ENCODE results near the gene PIEZO2. TPM values are rescaled to one million over a fixed set of nuclear protein-coding genes. Genes with fewer than 3 reads are reported as not detected.

The PIEZO2 gene
- polyA plus RNA-seq, 1 donor from 2014 or later: 0.30 TPM

DNA sequence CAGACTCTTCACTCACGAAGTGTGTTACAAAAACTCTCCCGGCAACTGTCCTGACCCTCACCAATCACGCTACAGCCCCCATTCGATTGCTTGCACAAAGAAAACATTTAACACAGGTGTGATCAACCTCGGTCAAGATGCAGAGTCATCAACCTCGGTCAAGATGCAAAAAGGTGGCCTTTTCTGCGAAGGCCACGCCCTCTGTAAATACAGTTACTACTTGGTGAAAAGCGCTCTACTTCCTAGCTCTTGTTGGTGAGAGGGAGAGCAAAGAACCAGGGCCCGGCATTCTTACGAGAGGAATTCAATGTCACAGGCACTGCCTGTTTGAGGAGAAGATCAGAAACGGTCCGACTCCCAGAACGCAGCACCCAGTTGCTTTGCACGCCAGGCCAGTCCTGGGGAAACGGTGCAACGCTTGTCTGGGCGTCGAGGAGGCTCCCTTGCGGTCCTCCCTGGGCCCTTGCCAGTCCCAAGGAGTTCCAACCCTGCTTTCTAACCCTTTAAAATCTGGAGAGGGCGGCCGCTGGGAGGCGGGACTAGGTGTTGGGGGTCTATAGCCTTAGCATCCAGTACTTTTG, 1.9 kb downstream of the PIEZO2 start:
- no peaks in the 10 kb centered on the region for H3K9me2 ChIP-seq (ENCODE audit: insufficient read depth, low read length)
- H3K27me3 ChIP-seq (ENCODE audit: insufficient read depth, low read depth, low read length): peaks cover 60% of the 10 kb centered on the region
- no peak overlapping the region for H3K4me2 ChIP-seq (ENCODE audit: low read length)
- H3F3A ChIP-seq (ENCODE audit: insufficient read depth, low read length, poor library complexity, severe bottlenecking): no peaks in the 10 kb centered on the region
- TF ChIP-seq, protein P1, sequence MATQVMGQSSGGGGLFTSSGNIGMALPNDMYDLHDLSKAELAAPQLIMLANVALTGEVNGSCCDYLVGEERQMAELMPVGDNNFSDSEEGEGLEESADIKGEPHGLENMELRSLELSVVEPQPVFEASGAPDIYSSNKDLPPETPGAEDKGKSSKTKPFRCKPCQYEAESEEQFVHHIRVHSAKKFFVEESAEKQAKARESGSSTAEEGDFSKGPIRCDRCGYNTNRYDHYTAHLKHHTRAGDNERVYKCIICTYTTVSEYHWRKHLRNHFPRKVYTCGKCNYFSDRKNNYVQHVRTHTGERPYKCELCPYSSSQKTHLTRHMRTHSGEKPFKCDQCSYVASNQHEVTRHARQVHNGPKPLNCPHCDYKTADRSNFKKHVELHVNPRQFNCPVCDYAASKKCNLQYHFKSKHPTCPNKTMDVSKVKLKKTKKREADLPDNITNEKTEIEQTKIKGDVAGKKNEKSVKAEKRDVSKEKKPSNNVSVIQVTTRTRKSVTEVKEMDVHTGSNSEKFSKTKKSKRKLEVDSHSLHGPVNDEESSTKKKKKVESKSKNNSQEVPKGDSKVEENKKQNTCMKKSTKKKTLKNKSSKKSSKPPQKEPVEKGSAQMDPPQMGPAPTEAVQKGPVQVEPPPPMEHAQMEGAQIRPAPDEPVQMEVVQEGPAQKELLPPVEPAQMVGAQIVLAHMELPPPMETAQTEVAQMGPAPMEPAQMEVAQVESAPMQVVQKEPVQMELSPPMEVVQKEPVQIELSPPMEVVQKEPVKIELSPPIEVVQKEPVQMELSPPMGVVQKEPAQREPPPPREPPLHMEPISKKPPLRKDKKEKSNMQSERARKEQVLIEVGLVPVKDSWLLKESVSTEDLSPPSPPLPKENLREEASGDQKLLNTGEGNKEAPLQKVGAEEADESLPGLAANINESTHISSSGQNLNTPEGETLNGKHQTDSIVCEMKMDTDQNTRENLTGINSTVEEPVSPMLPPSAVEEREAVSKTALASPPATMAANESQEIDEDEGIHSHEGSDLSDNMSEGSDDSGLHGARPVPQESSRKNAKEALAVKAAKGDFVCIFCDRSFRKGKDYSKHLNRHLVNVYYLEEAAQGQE (IDR thresholded peaks at IDR 0.05; ENCODE audit: borderline replicate concordance): no peak
- no peak for TF ChIP-seq EP300 (conservative IDR thresholded peaks at IDR 0.05; ENCODE audit: poor library complexity, severe bottlenecking)
- TF ChIP-seq SMC3 (conservative IDR thresholded peaks at IDR 0.05; ENCODE audit: poor library complexity): no peak
- no peak for TF ChIP-seq RAD21 (conservative IDR thresholded peaks at IDR 0.05)
- TF ChIP-seq, protein P2, sequence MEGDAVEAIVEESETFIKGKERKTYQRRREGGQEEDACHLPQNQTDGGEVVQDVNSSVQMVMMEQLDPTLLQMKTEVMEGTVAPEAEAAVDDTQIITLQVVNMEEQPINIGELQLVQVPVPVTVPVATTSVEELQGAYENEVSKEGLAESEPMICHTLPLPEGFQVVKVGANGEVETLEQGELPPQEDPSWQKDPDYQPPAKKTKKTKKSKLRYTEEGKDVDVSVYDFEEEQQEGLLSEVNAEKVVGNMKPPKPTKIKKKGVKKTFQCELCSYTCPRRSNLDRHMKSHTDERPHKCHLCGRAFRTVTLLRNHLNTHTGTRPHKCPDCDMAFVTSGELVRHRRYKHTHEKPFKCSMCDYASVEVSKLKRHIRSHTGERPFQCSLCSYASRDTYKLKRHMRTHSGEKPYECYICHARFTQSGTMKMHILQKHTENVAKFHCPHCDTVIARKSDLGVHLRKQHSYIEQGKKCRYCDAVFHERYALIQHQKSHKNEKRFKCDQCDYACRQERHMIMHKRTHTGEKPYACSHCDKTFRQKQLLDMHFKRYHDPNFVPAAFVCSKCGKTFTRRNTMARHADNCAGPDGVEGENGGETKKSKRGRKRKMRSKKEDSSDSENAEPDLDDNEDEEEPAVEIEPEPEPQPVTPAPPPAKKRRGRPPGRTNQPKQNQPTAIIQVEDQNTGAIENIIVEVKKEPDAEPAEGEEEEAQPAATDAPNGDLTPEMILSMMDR (IDR thresholded peaks at IDR 0.05; ENCODE audit: poor library complexity, severe bottlenecking): no peak
- no peak for TF ChIP-seq POLR2AphosphoS5 (IDR thresholded peaks at IDR 0.05)
- TF ChIP-seq EZH2 (IDR thresholded peaks at IDR 0.05; ENCODE audit: borderline replicate concordance, insufficient read depth, low read length, poor library complexity, severe bottlenecking): no peak
- no peak for TF ChIP-seq MXI1 (conservative IDR thresholded peaks at IDR 0.05; ENCODE audit: poor library complexity, severe bottlenecking)
- TF ChIP-seq TAF1 (IDR thresholded peaks at IDR 0.05; ENCODE audit: low read depth): no peak
- peaks cover 3% of the 10 kb centered on the region for H3K9me3 ChIP-seq (ENCODE audit: low read length)
- no peaks in the 10 kb centered on the region for H4K20me1 ChIP-seq (ENCODE audit: insufficient read depth)
- no peak overlapping the region for H3K4me3 ChIP-seq (ENCODE audit: low read length)
- H3K79me2 ChIP-seq (replicated peaks; ENCODE audit: insufficient read depth, low read length): no peaks in the 10 kb centered on the region
- no peaks in the 10 kb centered on the region for H3K36me3 ChIP-seq (ENCODE audit: insufficient read depth, low read length)
- no peak overlapping the region for H3K27ac ChIP-seq (ENCODE audit: low read length)
- H2AFZ ChIP-seq (ENCODE audit: low read depth, low read length): no peak overlapping the region
- H3K9ac ChIP-seq (ENCODE audit: low read length): no peak overlapping the region

DNA sequence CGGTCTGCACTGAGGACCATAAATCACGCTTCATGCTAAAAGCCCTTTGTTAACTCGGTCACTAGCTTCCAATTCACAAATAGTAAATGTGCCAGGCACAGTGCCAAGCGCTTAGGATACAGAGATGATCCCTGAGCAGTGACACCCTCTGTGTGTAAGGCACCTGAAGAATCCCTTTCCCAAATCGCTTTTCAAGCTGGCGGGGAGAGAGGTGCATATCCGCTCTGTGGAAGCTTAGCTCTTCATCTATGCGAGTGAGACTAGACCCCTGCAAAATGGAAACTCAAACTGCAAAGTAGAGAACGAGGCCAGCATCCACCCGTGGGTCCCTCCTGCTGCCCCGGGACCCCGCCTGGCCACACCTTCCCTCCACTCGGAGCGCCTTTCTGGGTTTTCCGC, 2.4 kb downstream of the PIEZO2 start:
- H3K9me3 ChIP-seq (ENCODE audit: low read length): peaks cover 3% of the 10 kb centered on the region
- no peaks in the 10 kb centered on the region for H4K20me1 ChIP-seq (ENCODE audit: insufficient read depth)
- H3K9me2 ChIP-seq (ENCODE audit: insufficient read depth, low read length): no peaks in the 10 kb centered on the region
- TF ChIP-seq EP300 (conservative IDR thresholded peaks at IDR 0.05; ENCODE audit: poor library complexity, severe bottlenecking) (no peak), TAF1 (IDR thresholded peaks at IDR 0.05; ENCODE audit: low read depth) (no peak), MXI1 (conservative IDR thresholded peaks at IDR 0.05; ENCODE audit: poor library complexity, severe bottlenecking) (no peak), SMC3 (conservative IDR thresholded peaks at IDR 0.05; ENCODE audit: poor library complexity) (no peak), EZH2 (IDR thresholded peaks at IDR 0.05; ENCODE audit: borderline replicate concordance, insufficient read depth, low read length, poor library complexity, severe bottlenecking) (no peak), RAD21 (conservative IDR thresholded peaks at IDR 0.05) (no peak), POLR2AphosphoS5 (IDR thresholded peaks at IDR 0.05) (no peak)
- TF ChIP-seq, protein P1 (IDR thresholded peaks at IDR 0.05; ENCODE audit: borderline replicate concordance): no peak
- TF ChIP-seq, protein P2 (IDR thresholded peaks at IDR 0.05; ENCODE audit: poor library complexity, severe bottlenecking): no peak
- H2AFZ ChIP-seq (ENCODE audit: low read depth, low read length): no peak overlapping the region
- no peak overlapping the region for H3K4me2 ChIP-seq (ENCODE audit: low read length)
- no peak overlapping the region for H3K4me3 ChIP-seq (ENCODE audit: low read length)
- H3F3A ChIP-seq (ENCODE audit: insufficient read depth, low read length, poor library complexity, severe bottlenecking): no peaks in the 10 kb centered on the region
- H3K9ac ChIP-seq (ENCODE audit: low read length): no peak overlapping the region
- no peaks in the 10 kb centered on the region for H3K79me2 ChIP-seq (replicated peaks; ENCODE audit: insufficient read depth, low read length)
- peaks cover 60% of the 10 kb centered on the region for H3K27me3 ChIP-seq (ENCODE audit: insufficient read depth, low read depth, low read length)
- no peak overlapping the region for H3K27ac ChIP-seq (ENCODE audit: low read length)
- H3K36me3 ChIP-seq (ENCODE audit: insufficient read depth, low read length): no peaks in the 10 kb centered on the region
